ENCODE measurements around the gene NAV2.

The NAV2 gene

GRCh38 chr11:19774817-19775580 lies 62.4 kb downstream of the NAV2 start:
- DNase-seq, result no peak
- no peak overlapping the region for H2AFZ ChIP-seq (ENCODE audit: low read depth, low read length)

GRCh38 chr11:19775622-19776021 lies 63.0 kb downstream of the NAV2 start:
- ATAC-seq (ENCODE audit: insufficient read depth, low read depth) (no peak), DNase-seq (no peak)
- Histone ChIP-seq H3K79me2 (ENCODE audit: insufficient read depth, low read length) (no peaks in the 10 kb centered on the region), H3K4me3 (ENCODE audit: low read depth in 1 of 2, low read length in 2 of 2) (no peak overlapping the region), H3K4me1 (ENCODE audit: insufficient read depth, low read length) (no peaks in the 10 kb centered on the region), H3K4me2 (ENCODE audit: insufficient read depth, low read length) (no peak overlapping the region), H3K27ac (ENCODE audit: low read length) (no peak overlapping the region), H3K9me3 (ENCODE audit: insufficient read depth, low read length, severe bottlenecking) (no peaks in the 10 kb centered on the region), H3K36me3 (ENCODE audit: insufficient read depth, low read length) (no peaks in the 10 kb centered on the region), H2AFZ (ENCODE audit: low read depth, low read length) (no peak overlapping the region), H3K27me3 (ENCODE audit: insufficient read depth, low read length, poor library complexity) (peaks cover 8% of the 10 kb centered on the region), H4K20me1 (ENCODE audit: insufficient read depth, low read length) (no peaks in the 10 kb centered on the region), H3K9ac (ENCODE audit: low read depth, low read length) (no peak overlapping the region)
- no peak for TF ChIP-seq CTCF (IDR thresholded peaks at IDR 0.05; ENCODE audit: borderline replicate concordance, extremely low read depth, low read length, poor library complexity, severe bottlenecking)
- TF ChIP-seq EZH2 (IDR thresholded peaks at IDR 0.05; ENCODE audit: borderline replicate concordance, low read depth, low read length, severe bottlenecking), result no peak

More at GRCh38 chr11:19774817-19775580, 62.4 kb downstream of the NAV2 start:
- peaks cover 8% of the 10 kb centered on the region for H3K27me3 ChIP-seq (ENCODE audit: insufficient read depth, low read length, poor library complexity)
- no peak for ATAC-seq (ENCODE audit: insufficient read depth, low read depth)
- H3K4me2 ChIP-seq (ENCODE audit: insufficient read depth, low read length), result no peak overlapping the region
- no peaks in the 10 kb centered on the region for H3K36me3 ChIP-seq (ENCODE audit: insufficient read depth, low read length)
- no peak overlapping the region for H3K9ac ChIP-seq (ENCODE audit: low read depth, low read length)
- H4K20me1 ChIP-seq (ENCODE audit: insufficient read depth, low read length), result no peaks in the 10 kb centered on the region
- TF ChIP-seq EZH2 (IDR thresholded peaks at IDR 0.05; ENCODE audit: borderline replicate concordance, low read depth, low read length, severe bottlenecking) (no peak), CTCF (IDR thresholded peaks at IDR 0.05; ENCODE audit: borderline replicate concordance, extremely low read depth, low read length, poor library complexity, severe bottlenecking) (no peak)
- no peaks in the 10 kb centered on the region for H3K9me3 ChIP-seq (ENCODE audit: insufficient read depth, low read length, severe bottlenecking)
- H3K79me2 ChIP-seq (ENCODE audit: insufficient read depth, low read length), result no peaks in the 10 kb centered on the region
- no peak overlapping the region for H3K4me3 ChIP-seq (ENCODE audit: low read depth in 1 of 2, low read length in 2 of 2)
- no peak overlapping the region for H3K27ac ChIP-seq (ENCODE audit: low read length)
- no peaks in the 10 kb centered on the region for H3K4me1 ChIP-seq (ENCODE audit: insufficient read depth, low read length)

GRCh38 chr11:19777039-19777376 lies 64.4 kb downstream of the NAV2 start:
- no peak for DNase-seq
- no peak overlapping the region for H3K9ac ChIP-seq (ENCODE audit: low read depth, low read length)
- no peaks in the 10 kb centered on the region for H3K4me1 ChIP-seq (ENCODE audit: insufficient read depth, low read length)
- no peak overlapping the region for H3K27ac ChIP-seq (ENCODE audit: low read length)
- H2AFZ ChIP-seq (ENCODE audit: low read depth, low read length), result no peak overlapping the region
- H3K79me2 ChIP-seq (ENCODE audit: insufficient read depth, low read length), result no peaks in the 10 kb centered on the region
- no peaks in the 10 kb centered on the region for H3K9me3 ChIP-seq (ENCODE audit: insufficient read depth, low read length, severe bottlenecking)
- ATAC-seq (ENCODE audit: insufficient read depth, low read depth), result no peak
- H4K20me1 ChIP-seq (ENCODE audit: insufficient read depth, low read length), result no peaks in the 10 kb centered on the region
- H3K36me3 ChIP-seq (ENCODE audit: insufficient read depth, low read length), result no peaks in the 10 kb centered on the region
- no peak overlapping the region for H3K4me2 ChIP-seq (ENCODE audit: insufficient read depth, low read length)
- TF ChIP-seq CTCF (IDR thresholded peaks at IDR 0.05; ENCODE audit: borderline replicate concordance, extremely low read depth, low read length, poor library complexity, severe bottlenecking) (no peak), EZH2 (IDR thresholded peaks at IDR 0.05; ENCODE audit: borderline replicate concordance, low read depth, low read length, severe bottlenecking) (no peak)
- H3K27me3 ChIP-seq (ENCODE audit: insufficient read depth, low read length, poor library complexity), result peaks cover 8% of the 10 kb centered on the region
- H3K4me3 ChIP-seq (ENCODE audit: low read depth in 1 of 2, low read length in 2 of 2), result no peak overlapping the region

All from DND-41 (cell line).